GM19035 (cell line): ENCODE data around the gene NINJ2.
A peak's percentile ranks its signal among the peaks of the same experiment; 100 is the strongest.
"Not testable (repeated sequence)": the region's sequence is repeated elsewhere in the genome, so short reads cannot be mapped to it uniquely, and the experiment has no call there.

Experiments
- ATAC-seq: cut with Tn5 transposase; IDR thresholded peaks from one replicate; pipeline ENCODE4 v1.9.1; 2021; ENCODE audit not compliant: unreplicated experiment

Gene NINJ2

DNA sequence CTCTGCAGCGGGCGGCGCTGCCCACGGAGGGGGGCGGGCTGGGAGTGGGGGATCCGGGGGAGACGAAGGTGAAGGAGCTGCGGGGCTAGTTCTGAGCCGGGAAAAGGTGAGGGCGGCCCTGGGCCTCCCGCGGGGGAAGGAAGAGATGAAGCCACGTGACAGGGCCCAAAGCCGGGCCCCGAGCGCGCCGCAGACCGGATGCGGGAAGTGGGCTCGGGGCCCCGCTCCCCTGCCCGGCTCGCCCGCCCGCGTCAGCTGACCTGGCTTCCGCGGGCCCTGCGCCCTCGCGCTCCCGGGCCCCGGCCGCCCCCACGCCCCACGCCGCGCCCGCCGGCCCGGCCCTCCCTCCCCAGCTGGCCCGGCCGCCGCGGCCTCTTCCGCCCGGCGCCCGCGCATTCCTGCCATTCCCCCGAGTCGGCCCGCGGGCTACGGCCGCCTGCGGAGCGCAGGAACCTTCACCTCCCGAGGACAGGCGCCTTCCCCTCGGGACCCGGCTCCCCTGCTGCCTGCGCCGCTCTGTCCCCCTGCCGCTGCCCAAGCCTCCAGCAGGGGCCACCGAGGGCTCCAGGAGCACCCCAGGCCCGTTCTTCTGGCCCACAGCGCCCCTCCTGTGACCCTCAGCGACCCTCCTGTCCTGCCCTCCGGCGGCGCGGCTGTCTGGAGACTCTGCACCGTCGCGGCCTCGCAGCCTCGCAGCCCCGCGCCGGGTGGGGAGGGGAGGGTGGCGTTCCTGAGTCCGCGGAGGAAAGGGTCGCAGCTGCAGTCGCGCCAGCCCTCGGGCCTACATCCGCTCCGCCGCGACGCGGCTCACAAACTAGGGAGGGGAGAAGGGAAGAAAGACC is 20.4 kb downstream of the NINJ2 start:
- ATAC-seq, result peak; percentile 70

DNA sequence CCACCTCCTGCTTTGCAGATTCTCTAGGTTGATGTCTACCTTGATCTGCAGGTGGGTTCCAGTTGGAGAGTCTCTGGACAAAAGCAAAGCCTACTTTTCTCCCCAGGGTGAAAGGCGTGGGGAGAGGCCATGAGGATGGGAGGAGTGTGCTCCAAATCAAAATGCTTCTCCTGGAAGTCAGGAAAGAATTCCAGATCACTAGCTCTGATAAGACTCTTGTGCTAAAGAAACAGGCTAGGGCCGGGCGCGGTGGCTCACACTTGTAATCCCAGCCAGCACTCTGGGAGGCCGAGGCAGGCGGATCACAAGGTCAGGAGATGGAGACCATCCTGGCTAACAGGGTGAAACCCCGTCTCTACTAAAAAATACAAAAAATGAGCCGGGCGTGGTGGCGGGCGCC is 21.9 kb downstream of the NINJ2 start:
- not testable (repeated sequence) for ATAC-seq

- ATAC-seq, result no peak
These were observed 22.5 kb downstream of the NINJ2 start for GRCh38 chr12:640773-641172.

GRCh38 chr12:639988-640387 is 23.3 kb downstream of the NINJ2 start:
- ATAC-seq, result no peak

- no peak for ATAC-seq
These were observed 23.7 kb downstream of the NINJ2 start for GRCh38 chr12:639566-639965.

DNA sequence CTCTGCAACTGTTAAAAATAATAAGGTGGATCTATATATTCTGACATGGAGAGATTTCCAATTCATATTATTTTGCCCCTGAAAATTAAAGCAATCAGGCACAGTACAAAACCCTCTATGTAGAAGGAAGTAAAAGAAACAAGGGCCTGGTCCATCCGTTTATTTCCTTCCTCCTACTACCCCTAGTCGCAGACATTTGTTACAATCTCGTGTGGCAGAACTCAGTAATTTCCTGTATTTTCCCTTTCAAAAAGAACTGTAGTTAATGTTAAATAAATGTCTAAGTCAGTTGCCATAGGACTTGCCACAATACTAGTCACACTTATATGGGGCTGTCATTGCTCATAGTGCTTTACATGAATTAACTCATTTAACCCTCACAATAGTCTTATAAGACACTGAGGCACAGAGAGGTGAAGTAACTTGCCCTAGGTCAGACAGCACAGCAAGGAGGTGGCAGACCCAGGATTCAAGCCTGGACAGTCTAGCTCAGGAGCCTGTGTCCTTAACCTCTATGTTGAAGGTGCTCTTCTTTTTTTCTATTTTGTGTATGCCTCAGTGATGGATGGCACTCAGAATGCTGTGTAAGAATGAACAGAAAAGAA is 24.2 kb downstream of the NINJ2 start:
- ATAC-seq, result no peak

- ATAC-seq, result no peak
These were observed 26.6 kb downstream of the NINJ2 start for GRCh38 chr12:636632-637031.

DNA sequence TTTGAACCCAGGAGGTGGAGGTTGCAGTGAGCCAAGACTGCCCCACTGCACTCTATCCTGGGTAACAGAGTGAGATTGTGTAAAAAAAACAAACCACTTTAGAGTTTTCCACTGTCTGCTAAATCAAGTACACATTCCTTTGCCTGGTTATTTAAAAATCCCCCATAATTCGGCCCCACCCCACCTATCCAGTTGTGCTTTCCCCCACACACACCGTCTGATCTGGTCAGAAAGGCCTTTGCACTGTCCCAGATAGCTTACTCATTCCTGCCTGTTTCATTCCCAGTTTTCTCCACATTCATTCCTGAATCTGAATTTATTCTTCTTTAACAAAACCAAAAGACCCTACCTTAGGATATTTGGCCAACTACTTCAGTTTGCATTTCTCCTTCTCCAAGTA is 29.5 kb downstream of the NINJ2 start:
- ATAC-seq, result no peak

DNA sequence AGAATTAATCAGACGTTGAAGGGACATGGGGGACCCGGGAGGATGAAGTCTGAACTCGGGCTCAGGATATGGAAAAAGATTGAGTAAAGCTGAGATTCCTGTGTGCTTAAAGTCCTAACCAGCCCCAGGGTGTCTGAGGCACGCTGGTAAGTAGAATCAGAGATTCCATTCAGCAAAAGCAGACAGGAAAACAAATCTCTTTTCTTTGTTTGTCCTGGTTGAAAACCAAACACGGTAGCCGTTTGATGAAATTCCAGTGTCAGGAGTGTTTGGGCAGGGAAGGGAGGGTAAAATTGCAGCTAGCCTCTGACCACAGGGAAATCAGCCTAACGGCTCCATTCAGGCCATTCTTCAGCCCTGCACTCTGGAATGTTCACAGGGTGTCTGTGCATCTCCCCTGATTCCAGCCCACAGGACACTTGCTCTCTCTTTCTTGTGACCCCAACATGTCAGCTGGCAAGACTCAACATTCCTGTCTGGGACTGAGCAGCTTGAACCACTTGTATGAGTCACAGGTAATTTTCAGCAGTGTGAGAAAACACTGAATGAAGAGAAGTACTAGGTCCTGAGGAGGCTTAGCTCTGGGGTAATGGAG is 31.0 kb downstream of the NINJ2 start:
- ATAC-seq, result no peak

DNA sequence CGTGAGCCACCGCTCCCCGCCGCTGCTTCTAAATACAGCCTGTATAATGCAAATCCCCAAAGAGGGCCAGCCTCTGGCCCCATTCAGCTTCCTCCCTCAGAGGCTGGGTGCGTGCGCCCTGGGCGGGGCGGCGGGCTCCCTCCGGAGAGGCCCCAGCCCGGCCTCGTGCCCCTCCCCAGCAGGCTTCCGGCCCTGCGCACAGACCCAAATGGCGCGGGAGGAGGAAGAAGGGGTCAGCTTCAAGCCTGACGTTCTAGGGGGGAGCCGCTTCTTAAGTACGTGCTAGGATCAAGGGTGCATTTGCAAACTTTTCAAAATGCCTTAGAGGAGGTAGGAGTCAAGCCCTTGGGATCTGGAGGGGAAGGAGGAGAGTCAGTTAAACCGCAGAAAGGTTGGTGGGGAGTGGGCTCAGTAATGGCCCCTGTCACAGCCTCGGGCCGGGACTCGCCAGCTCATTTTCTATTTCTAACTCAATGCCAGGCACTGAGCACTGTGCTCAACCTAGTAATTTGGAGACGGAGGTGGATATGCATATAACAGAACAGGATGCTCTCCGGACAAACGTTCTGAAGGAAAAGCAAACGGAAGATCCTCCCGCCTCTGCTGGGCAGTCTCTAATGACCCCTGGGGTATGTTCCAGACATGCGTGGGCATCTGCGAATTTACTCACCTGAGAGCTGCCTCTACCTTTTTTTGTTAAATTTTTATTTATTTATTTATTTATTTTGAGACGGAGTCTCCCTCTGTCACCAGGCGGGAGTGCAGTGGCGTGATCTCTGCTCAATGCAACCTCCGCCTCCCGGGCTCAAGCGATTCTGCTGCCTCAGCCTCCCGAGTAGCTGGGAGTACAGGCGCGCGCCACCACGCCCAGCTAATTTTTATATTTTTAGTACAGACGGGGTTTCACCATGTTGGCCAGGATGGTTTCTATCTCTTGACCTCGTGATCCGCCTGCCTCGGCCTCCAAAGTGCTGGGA is 32.3 kb downstream of the NINJ2 start:
- peak; percentile 97 for ATAC-seq

DNA sequence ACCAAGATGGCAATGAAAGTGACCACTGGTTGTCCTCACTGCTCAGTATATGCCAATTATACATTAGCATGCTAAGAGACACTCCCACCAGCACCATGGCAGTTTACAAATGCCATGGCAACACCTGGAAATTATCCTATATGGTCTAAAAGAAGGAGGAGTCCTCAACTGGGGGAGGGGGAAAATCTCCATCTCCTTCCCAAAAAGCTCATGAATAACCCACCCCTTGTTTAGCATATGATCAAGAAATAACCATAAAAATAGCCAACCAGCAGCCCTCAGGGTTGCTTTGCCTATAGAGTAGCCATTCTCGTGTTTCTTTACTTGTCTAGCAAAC is 34.5 kb downstream of the NINJ2 start:
- not testable (repeated sequence) for ATAC-seq

DNA sequence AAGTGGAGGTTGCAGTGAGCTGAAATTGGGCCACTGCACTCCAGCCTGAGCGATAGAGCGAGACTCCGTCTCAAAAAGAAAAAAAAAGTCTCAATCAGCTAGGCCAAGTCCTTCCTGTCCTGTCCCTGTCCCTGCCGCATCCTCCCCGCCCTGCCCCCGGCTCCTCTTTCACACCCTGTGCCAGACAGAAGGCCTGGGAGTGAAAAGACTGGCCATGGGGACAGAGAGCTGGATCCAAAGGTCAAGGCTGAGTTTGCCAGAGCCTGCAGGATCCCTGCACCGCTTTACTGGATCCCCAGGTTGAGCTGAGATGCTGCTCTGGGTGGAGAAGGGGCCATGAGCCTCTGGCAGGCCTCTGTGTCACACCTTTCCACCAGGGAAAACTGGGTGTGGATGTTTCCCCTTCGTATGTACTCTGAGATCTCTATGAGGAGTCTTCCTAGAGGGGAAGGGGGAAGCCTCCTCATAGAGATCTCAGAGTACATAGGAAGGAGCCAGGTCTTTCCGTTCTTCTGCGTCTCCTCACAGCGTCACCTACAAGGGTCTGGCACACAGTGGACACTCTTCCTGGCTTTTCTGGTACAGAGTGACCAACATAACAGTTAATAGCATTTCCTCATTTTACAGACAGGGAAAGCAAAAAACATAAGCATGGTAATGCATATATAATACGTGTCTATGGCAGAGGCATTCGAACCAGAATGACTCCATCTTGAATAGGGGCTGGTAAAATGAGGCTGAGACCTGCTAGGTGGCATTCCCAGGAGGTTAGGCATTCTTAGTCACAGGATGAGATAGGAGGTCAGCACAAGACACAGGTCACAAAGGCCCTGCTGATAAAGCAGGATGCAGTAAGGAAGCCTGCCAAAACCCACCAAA is 35.1 kb downstream of the NINJ2 start:
- no peak for ATAC-seq

- no peak for ATAC-seq
These were observed 36.0 kb downstream of the NINJ2 start for GRCh38 chr12:627285-627684.

GRCh38 chr12:625998-626397 is 37.2 kb downstream of the NINJ2 start:
- no peak for ATAC-seq

- ATAC-seq, result no peak
These were observed 39.3 kb downstream of the NINJ2 start for GRCh38 chr12:623865-624372.

- ATAC-seq, result no peak
These were observed 39.9 kb downstream of the NINJ2 start for GRCh38 chr12:623172-623864.

- ATAC-seq, result no peak
These were observed 40.8 kb downstream of the NINJ2 start for GRCh38 chr12:622416-622815.

GRCh38 chr12:619346-619745 is 43.9 kb downstream of the NINJ2 start:
- ATAC-seq, result no peak

DNA sequence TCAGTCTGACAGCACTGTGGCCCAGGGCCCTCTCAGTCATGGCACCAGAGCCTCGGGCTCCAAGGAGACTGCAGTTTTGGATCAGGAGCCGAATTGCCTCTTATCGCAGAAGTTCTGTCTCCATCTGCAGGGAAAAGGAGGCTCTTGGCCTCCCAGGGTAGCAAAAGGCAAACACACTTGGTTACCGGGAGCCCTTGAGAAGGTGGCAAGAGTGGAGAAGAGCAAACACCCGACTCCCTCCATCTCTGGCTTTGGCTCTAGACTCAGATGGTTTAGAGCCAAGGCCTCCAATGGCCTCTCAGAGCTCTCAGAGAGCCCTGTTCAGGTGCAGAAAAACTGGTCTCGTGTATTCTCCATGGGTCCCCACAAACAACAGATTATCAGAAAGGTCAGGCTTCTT is 44.6 kb downstream of the NINJ2 start:
- no peak for ATAC-seq
